Measurements from ENCODE around the gene INKA2. TPM values are rescaled to one million over a fixed set of nuclear protein-coding genes. Genes with fewer than 3 reads are reported as not detected.

The INKA2 gene
- total RNA-seq, 1 donor from 2014 or later: 14.7 TPM

DNA sequence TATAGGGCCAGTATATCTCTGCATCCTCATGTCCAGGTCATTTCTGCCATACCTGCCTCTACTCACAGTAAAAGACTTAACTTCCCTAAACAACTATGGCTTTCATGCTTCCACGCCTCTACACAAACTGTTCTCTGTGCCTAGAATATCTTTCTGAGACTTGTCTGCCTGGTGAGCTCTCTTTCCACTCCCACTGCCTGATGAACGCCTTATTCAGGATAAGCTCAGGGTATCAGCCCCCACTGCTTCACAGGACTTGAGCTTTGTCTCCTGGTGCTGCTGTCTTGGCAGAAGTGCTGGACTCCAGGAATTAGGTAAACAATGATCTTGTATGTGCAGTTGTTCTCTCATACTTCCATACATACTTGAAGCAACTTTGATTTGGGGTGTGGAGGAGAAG lies 11.7 kb upstream of the INKA2 start:
- DNase-seq: no peak
- H3K27ac ChIP-seq: no peak overlapping the region
- TF ChIP-seq, protein P1, sequence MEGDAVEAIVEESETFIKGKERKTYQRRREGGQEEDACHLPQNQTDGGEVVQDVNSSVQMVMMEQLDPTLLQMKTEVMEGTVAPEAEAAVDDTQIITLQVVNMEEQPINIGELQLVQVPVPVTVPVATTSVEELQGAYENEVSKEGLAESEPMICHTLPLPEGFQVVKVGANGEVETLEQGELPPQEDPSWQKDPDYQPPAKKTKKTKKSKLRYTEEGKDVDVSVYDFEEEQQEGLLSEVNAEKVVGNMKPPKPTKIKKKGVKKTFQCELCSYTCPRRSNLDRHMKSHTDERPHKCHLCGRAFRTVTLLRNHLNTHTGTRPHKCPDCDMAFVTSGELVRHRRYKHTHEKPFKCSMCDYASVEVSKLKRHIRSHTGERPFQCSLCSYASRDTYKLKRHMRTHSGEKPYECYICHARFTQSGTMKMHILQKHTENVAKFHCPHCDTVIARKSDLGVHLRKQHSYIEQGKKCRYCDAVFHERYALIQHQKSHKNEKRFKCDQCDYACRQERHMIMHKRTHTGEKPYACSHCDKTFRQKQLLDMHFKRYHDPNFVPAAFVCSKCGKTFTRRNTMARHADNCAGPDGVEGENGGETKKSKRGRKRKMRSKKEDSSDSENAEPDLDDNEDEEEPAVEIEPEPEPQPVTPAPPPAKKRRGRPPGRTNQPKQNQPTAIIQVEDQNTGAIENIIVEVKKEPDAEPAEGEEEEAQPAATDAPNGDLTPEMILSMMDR (IDR thresholded peaks at IDR 0.05): no peak
- intact Hi-C loops (cut with DNase I): no loop called here
- no peaks in the 10 kb centered on the region for H3K27me3 ChIP-seq (ENCODE audit: low read depth)
- no peaks in the 10 kb centered on the region for H3K36me3 ChIP-seq
- ATAC-seq: no peak
- H3K4me1 ChIP-seq: no peaks in the 10 kb centered on the region
- no peaks in the 10 kb centered on the region for H3K9me3 ChIP-seq
- no peak overlapping the region for H3K4me3 ChIP-seq

DNA sequence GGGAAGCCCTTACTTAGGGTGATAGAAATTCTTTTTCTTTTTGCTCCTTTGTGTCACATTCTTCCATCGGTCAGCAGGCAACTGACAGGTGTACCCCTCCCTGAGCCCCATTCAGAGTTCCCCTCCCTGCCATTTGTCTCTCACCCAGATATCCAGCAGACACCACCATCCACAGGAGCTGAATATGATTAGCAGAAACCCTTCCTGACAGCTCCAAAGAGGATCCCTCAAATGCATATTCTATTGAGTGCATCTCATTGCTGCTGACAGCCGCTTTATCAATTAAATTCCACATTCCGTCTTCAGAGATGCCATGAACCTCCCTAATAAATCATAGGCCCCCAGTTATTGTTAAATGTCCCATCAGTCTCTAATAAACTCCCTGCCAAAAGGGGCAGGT lies 10.4 kb upstream of the INKA2 start:
- H3K27me3 ChIP-seq (ENCODE audit: low read depth): no peaks in the 10 kb centered on the region
- DNase-seq (no peak), ATAC-seq (no peak)
- no peak overlapping the region for H3K4me3 ChIP-seq
- no peaks in the 10 kb centered on the region for H3K4me1 ChIP-seq
- TF ChIP-seq, protein P1 (IDR thresholded peaks at IDR 0.05): no peak
- H3K9me3 ChIP-seq: no peaks in the 10 kb centered on the region
- H3K27ac ChIP-seq: no peak overlapping the region
- no peaks in the 10 kb centered on the region for H3K36me3 ChIP-seq
- intact Hi-C loops (cut with DNase I): no loop called here

DNA sequence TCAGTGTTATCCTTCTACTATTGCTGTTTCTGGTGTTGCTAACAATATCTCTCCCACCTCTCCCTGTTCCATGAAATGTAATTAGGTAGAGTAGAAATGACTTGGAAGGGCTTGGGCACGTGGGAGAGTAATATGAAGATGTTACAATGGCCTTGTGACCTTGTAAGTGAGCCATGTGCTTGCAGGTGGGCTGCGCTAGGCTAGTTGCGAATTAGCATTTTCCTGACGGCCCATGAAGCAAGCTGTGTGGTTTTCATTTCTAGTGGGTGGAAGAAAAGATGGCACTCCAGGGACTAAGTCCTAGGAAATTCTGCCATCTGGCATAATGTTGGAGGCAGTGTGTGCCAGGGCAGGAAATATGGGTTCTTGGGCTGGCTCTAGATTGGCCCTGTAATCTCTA lies 8.8 kb upstream of the INKA2 start:
- TF ChIP-seq, protein P1 (IDR thresholded peaks at IDR 0.05): no peak
- Histone ChIP-seq H3K9me3 (no peaks in the 10 kb centered on the region), H3K27ac (no peak overlapping the region), H3K4me1 (no peaks in the 10 kb centered on the region), H3K36me3 (no peaks in the 10 kb centered on the region), H3K4me3 (no peak overlapping the region), H3K27me3 (ENCODE audit: low read depth) (no peaks in the 10 kb centered on the region)
- no peak for DNase-seq
- intact Hi-C loops (cut with DNase I): no loop called here
- no peak for ATAC-seq

DNA sequence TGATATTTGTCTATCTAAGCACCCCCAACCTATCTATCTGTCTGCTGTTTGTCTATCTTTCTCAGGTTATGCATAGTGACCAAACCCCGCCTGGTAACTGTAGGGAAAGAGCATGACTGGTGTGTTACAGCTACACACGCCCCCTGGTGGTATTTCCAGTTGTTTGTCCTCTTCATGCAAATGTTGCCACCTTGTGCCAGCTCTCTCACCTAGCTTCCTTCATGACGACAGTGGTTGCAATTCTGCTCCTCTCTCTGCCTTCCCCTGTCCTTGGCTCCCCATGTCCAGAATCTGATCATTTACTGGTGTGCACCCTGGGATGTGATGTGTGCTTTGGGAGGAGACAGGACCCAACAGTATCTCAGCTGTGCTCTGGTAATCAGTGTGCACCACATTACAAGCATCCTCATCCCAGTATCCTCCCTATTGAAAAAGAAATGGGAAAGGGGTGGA lies 8.1 kb upstream of the INKA2 start:
- no peak overlapping the region for H3K27ac ChIP-seq
- H3K4me1 ChIP-seq: no peaks in the 10 kb centered on the region
- DNase-seq (no peak), ATAC-seq (peak; percentile 87 to 88)
- no peak overlapping the region for H3K4me3 ChIP-seq
- H3K9me3 ChIP-seq: no peaks in the 10 kb centered on the region
- no peaks in the 10 kb centered on the region for H3K27me3 ChIP-seq (ENCODE audit: low read depth)
- H3K36me3 ChIP-seq: no peaks in the 10 kb centered on the region
- intact Hi-C loops (cut with DNase I): no loop called here
- TF ChIP-seq, protein P1 (IDR thresholded peaks at IDR 0.05): peak; percentile 69

GRCh38 chr1:111746614-111746999 lies 7.4 kb upstream of the INKA2 start:
- H3K27ac ChIP-seq: no peak overlapping the region
- intact Hi-C loops (cut with DNase I): no loop called here

More at GRCh38 chr1:111746614-111746999, 7.4 kb upstream of the INKA2 start:
- no peaks in the 10 kb centered on the region for H3K4me1 ChIP-seq
- H3K27me3 ChIP-seq (ENCODE audit: low read depth): no peaks in the 10 kb centered on the region
- ATAC-seq: no peak
- no peak overlapping the region for H3K4me3 ChIP-seq
- H3K36me3 ChIP-seq: no peaks in the 10 kb centered on the region
- TF ChIP-seq, protein P1 (IDR thresholded peaks at IDR 0.05): no peak
- no peak for DNase-seq
- no peaks in the 10 kb centered on the region for H3K9me3 ChIP-seq
